T47D (cell line): ENCODE data around the gene CCDC85C.

ENCODE experiments used
- DNase-seq, 2 experiments: peaks; one replicate each; pipeline versions ENCODE4 v3.0.0 to v3.0.0-alpha.2; 2011 to 2012; ENCODE audit warnings: low read depth in 1 of 2, low spot score in 1 of 2
- JUND ChIP-seq: IDR thresholded peaks from 2 replicates; pipeline ENCODE4 v1.6.1; 2012; ENCODE audit warnings: low read depth
- in situ Hi-C: cut with HindIII; loops from 2 replicates; pipeline ENCODE4 v1.10.0; 2016; ENCODE audit warnings: low sequenced_read_pairs, low pct_unique_long_range_greater_than_20kb

The CCDC85C gene

DNA sequence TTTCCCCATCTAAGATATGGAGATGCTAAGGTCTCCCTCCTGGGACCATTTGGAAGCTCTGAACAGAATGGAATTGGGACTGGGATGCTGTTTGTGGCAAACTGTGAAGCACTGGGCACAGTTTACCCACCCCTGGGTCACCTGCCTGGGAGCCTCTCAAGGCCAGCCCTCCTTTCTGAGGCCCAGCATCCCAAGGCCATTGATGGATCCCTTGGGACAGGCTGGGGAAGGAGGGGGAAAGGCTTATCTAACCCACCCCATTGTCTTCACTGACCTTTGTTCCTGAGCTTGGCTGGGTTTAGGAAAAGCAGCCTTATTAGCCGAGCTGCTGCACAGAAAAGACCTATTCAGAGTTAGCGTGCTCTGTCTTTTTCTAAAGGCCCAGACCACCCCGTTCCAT, 5.2 kb downstream of the CCDC85C start:
- DNase-seq, result no peak
- in situ Hi-C loops, result no loop called here
- no peak for TF ChIP-seq JUND

DNA sequence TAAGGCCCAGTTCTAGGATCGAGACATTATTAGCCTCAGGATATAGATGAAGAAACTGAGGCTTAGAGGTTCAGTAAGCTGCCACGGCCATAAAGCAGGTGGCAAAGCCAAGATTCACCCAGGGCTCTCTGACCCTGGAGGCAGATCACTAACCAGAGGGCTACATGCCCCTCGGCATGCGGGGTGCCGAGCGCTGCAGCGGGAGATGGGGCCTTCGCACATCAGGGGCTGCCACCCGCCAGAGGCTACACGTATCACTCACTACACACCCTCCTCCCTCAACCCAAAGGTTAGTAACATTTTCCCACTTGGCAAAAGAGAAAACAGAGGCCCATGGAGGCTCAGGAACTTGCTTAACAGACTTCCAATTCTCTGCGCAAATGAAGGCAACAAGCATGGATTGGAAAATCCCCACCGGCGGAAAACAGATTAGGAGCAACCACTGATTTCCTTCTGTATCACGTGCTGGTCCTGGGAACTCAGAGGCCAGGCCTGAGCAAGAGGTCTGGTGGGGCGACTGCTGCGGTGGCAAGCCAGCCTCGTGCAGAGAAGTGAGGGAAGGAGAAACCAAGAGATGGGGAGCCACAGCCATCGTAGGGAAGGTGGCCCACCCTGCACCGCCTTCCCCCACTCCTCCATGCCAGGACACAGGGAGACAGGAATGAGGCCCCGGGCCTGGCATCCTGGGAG, 6.0 kb downstream of the CCDC85C start:
- no peak for TF ChIP-seq JUND
- DNase-seq, result no peak
- in situ Hi-C loops, result no loop called here

DNA sequence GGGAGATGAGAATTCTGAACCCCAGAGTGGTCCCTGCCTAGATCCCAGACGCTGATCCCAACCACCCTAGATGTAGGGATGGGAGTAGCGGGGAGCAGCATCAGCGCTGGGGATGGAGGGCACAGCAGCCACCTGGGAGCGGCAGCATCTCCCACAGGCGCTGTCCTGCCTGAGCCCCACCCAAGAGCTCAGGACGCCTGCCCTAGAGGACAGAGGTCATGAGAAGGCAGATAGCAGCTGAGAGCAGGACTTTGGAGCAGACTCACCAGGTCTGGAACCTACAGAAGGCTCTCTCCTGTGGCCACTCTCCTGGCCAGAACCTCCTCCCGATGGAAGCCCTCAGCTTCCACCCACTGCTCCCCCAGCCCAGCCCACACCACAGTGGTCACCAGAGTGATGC, 7.2 kb downstream of the CCDC85C start:
- no peak for DNase-seq
- in situ Hi-C loops, result no loop called here

DNA sequence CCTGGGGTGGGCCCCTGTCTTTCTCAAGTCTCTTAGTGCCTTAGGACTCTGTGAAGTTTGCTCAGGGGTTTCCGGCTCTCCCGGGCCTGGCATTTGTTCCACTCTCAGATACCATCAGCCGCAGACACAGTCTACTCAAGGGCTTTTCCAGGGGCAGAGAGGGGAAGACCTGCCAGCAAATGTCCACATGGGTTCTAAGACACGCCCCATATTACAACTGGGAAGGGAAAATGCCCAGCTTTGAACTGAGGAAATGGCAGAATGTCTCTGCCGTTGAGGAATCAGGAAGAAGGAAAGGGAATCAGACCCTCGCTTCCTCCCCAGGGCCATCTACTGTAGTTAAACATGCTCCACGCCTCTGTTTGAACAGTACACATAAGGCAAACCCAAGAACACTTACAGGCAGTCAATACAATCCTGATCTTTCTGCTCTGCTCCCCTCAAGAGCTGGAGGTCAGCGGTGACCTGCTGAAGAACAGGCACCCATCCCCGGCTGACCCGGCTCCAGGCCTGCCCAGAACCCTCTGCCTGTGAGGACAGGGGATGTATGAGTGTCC, 7.9 kb downstream of the CCDC85C start:
- DNase-seq, result peak; percentile 58 to 78
- in situ Hi-C loops, result no loop called here
- TF ChIP-seq JUND, result no peak

More for the DNA sequence above, 7.2 kb downstream of the CCDC85C start:
- TF ChIP-seq JUND, result no peak

DNA sequence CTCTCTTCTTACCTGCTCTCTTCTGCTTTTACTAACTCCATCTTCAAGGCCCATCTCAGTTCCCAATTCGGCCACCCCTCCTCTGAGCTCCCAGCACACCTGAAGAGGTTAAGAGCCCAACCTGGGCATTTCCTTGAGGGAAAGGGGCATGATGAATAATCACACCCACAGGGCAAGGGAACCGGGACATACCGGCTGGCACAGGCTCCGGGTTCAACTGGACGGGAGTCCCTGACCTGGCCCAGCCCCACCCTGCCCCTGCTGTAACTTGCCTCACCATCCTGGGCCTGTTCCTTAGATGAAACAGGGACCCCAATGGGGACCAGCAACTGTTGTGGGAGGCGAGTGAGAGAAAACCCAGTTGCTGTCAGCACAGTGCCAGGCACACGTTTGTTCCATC, 8.5 kb downstream of the CCDC85C start:
- no peak for TF ChIP-seq JUND
- in situ Hi-C loops, result no loop called here
- DNase-seq, result no peak

DNA sequence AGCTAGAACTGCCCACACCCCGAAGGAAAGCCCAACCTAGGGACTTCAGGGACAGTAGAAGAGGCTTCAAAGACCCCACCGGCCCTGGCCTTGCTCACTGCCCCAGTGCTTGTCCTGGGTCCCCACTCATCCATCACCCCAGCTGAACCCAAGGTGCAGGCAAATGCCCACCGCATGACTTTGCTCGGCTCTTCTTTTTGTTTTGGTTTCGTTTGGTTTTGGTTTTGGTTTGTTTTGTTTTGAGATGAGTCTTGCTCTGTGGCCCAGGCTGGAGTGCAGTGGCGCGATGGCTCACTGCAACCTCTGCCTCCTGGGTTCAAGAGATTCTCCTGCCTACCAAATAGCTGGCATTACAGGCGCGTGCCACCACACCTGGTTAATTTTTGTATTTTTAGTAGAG, 9.0 kb downstream of the CCDC85C start:
- in situ Hi-C loops, result no loop called here
- TF ChIP-seq JUND, result no peak
- DNase-seq, result no peak

DNA sequence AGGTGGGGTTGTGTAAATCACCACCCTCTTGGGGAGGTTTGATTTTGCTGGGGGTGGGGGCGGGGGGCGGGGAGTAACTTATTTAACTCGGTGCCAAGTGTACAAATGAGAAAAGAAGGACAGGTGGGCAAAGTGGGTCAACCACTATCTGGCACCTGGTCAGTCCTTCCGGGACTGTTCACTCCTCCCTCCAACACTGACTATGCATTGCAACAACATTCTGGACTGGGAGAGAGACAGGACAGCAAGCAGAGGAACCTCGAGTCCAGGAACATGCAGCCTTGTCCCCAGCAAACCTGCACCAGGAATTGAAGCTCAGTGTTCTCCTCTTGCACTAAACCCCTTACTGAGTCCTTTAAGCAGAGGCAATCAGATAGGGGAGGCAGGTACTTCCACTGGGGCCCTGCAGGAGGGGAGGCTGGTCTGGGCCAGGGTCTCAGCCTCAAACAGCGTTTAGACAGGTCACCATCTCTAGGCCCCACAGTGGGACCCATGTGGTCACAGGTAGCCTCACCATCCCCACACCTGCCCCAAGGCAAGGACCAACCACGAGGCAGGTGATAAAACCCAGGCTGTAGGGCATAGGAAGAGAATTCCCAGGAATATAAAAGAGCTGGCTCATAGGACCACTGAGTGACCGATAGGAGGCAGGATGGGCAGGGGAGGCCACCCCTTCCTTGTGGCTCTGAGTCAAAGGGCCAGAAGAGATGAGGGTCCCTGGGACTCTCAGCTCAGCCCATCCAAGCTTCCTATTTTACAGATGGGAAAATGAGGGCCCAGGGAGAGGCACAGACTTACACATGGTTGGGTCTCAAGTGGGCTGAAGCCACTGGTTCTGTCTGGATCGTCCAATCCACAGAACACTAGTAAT, 9.8 kb downstream of the CCDC85C start:
- no peak for DNase-seq
- in situ Hi-C loops, result no loop called here
- no peak for TF ChIP-seq JUND

DNA sequence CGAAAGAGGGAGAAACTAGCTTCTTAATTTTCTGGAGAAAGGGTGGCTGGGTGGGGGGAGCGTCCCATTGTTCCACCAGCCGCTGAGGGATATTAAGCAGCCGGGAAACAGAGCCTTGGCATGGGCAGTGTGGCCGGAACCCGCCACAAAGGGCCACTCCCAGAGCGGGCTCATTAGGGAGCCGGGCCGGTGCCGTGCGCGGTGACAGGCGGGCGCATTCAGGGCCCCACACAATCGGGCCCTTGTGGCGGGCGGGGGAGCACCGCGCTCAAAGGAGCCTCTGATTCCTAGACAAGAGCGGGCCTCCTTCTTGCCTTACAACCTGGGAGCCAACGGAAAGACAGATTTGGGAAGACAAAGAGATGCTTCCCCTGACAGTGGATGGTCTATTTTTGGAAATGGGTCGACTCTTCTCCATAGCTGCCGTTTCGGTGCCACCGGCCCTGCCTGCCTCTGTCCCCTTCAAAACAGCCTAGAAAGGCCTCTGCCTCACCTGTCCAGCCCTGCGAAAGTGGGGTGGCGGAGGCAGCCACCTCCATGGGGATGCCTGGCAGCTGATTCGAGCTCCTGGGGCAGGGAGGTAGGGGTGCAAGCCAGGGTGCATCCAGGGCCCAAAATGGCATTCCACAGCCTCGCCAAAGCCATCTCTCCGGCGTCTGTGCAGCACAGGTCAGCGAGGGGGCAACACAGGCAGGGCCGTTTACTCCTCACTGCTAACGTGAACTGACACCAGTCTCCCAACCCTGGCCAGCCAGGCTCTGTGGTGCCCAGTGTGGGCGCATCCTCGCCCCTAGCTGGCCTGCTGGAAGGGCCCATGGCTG, 10.9 kb downstream of the CCDC85C start:
- no peak for DNase-seq
- no peak for TF ChIP-seq JUND
- in situ Hi-C loops, result no loop called here

DNA sequence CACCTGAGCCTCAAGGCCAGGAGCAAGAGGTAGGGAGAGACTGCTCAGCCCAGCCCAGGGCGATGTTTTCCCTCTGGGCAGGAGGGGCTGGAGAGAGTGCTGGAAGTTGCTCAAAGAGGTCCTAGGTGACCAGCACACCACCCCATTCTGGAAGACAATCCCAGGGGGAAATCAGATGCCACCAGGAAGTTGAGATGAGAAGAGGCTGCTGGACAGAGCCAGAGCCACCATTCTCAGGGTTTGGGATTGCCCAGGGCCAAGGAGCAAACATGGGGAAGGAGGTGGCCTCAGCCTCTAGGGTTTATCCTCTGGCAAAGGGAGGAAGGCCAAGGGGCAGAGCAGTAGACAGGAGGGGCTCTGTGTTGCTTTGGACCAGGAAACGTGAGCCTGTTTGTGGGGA, 11.6 kb downstream of the CCDC85C start:
- no peak for DNase-seq
- in situ Hi-C loops, result no loop called here
- TF ChIP-seq JUND, result no peak

DNA sequence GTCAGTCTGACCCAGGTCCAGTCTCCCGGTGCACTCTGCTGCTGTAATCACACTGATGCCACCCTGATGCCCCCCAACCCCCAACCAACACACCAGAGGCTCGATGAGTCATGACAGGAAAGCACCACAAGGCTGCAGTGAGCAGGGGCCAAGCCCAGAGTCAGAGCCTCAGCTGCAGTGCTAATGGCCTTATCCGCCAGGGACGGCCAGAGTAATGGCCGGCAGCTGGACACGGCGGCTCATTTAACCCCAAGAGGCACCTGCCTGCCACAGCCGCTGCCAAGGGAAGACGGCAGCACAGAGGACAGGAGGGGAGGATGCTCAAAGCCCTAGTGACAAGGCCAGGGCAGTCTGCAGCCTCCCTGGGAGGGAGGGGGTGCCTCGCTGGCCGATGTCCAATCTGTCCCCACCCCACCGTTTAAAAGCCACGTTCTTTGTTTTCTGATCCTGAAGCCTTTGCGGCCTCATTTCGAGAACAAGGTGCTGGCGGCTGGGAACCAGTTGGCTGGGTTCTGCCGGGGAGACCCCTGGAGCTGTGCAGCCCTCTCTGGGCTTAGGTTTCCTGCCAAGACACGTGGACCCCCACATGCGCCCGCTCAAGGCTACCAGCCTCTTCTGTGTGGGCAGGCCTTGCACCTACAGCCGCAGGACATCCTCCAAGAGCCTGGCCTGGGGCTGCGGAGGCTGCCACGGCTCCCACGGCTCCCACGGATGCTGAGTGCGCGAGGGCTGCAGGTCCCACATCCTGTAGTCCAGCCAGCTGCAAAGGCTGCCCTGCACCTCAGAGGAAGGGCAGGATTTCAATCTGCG, 13.1 kb downstream of the CCDC85C start:
- no peak for DNase-seq
- in situ Hi-C loops, result no loop called here
- TF ChIP-seq JUND, result no peak

DNA sequence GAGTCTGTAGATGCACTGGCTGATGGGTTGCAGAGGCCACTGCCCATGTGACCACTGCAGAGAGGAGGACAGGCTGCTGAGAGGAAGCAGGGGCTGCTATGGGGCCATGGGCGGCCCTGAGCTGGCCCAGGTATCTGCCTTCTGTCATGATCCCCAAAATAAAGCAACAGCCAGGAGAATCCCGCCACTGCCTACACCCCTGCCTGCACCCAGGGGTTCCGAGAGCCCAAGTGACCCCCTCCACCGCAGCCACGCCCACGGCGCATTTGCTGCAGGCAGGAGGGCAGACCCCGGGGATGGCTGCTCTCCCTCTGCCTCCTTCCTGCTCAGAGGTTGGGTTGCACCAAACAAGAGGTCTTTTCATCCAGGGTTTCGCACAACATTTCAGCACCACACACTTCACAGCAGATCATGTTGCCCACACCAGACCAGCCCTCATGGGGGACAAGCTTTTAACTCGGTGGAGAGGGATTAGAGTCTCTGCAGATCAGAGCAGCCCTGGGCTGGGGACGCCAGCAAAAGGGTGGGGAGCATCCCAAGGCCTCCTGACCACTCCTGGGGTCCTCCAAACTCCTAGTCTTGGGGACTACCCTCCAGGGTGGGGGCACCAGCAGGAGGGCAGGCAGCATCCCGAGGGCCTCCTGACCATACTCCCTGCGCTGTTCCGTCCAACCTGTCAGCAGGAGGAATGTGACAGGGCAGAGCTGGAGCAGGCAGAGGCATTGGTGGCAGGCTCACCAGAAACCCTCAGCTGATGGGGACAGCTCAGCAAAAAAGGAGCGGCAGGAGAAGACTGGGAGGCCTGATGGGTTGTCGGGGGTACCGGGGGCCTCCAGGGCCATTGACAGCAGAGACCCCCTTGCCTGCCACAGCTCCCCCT, 14.1 kb downstream of the CCDC85C start:
- in situ Hi-C loops, result no loop called here
- TF ChIP-seq JUND, result no peak
- DNase-seq, result no peak
